Smooth muscle cell (in vitro differentiated cells): ENCODE measurements around the gene VWDE. TPM values are rescaled to one million over a fixed set of nuclear protein-coding genes. Genes with fewer than 3 reads are reported as not detected.

ENCODE experiments used
- DNase-seq: peaks from one replicate; lab custom pipeline; 2025; ENCODE audit not compliant: unreplicated experiment; lab: John Stamatoyannopoulos, UW
- H2AFZ ChIP-seq: fragments of 200-600 bp; sonication (generic); 2 replicates; pipeline ENCODE4 v1.6.0; 2016; ENCODE audit warnings: antibody characterized with exemption, low read depth, mild to moderate bottlenecking
- H3F3A ChIP-seq: fragments of 200-600 bp; sonication (generic); 2 replicates; pipeline ENCODE4 v1.6.0; 2017; ENCODE audit warnings: antibody characterized with exemption, low read depth
- H3K27ac ChIP-seq: fragments of 200-600 bp; sonication (generic); 2 replicates; pipeline ENCODE4 v1.5.1; 2016; ENCODE audit warnings: low read depth, mild to moderate bottlenecking
- H3K27me3 ChIP-seq: fragments of 200-600 bp; sonication (generic); 2 replicates; pipeline ENCODE4 v1.6.1; 2016; ENCODE audit warnings: low read depth, mild to moderate bottlenecking
- H3K36me3 ChIP-seq: fragments of 200-600 bp; sonication (generic); 2 replicates; pipeline ENCODE4 v1.5.1; 2016; ENCODE audit warnings: low read depth
- H3K4me1 ChIP-seq: fragments of 200-600 bp; sonication (generic); 2 replicates; pipeline ENCODE4 v1.5.1; 2016; ENCODE audit warnings: low read depth
- H3K4me2 ChIP-seq: fragments of 200-600 bp; sonication (generic); 2 replicates; pipeline ENCODE4 v1.6.0; 2016; ENCODE audit warnings: mild to moderate bottlenecking
- H3K4me3 ChIP-seq: fragments of 200-600 bp; sonication (generic); 2 replicates; pipeline ENCODE4 v1.5.1; 2016; ENCODE audit warnings: mild to moderate bottlenecking
- H3K79me2 ChIP-seq: fragments of 200-600 bp; sonication (generic); 2 replicates; pipeline ENCODE4 v1.6.0; 2016; ENCODE audit warnings: low read depth, mild to moderate bottlenecking
- H3K9ac ChIP-seq: fragments of 200-600 bp; sonication (generic); 2 replicates; pipeline ENCODE4 v1.6.0; 2016; ENCODE audit warnings: low read depth
- H3K9me3 ChIP-seq: fragments of 200-600 bp; sonication (generic); replicated peaks from 2 replicates; pipeline ENCODE4 v1.5.1; 2016; ENCODE audit warnings: low read depth
- H4K20me1 ChIP-seq: fragments of 200-600 bp; sonication (generic); 2 replicates; pipeline ENCODE4 v1.6.0; 2016; ENCODE audit warnings: low read depth
- WGBS: methylation state at CpG from one replicate; pipeline ENCODE4 v1.1.7; 2016; ENCODE audit warnings: low lambda C conversion rate; 5-methylcytosine and 5-hydroxymethylcytosine counted together
- polyA plus RNA-seq: library from polyadenylated mRNA; unstranded; fragments of >200 nt; fragmentation: Nextera tagmentation; extraction: Ambion mirVana; gene quantifications from 2 replicates; pipeline ENCODE4 v1.2.1, GENCODE V29; 2016
- total RNA-seq: library from RNA; depleted of rRNA; stranded (reverse); fragments of >200 nt; gene quantifications from 2 replicates; pipeline ENCODE4 v1.2.3, GENCODE V29; 2014
- TF ChIP-seq, protein P1 (sequence below): fragments of 200-600 bp; sonication (generic); IDR thresholded peaks from 2 replicates; pipeline ENCODE4 v1.5.1; 2017; ENCODE audit warnings: borderline replicate concordance, mild to moderate bottlenecking, antibody characterized with exemption; ENCODE audit not compliant: insufficient read depth, poor library complexity, severe bottlenecking

VWDE gene
- total and polyA plus RNA-seq, 2 experiments from 2014 or later: 0.49 TPM; not detected in 1

DNA sequence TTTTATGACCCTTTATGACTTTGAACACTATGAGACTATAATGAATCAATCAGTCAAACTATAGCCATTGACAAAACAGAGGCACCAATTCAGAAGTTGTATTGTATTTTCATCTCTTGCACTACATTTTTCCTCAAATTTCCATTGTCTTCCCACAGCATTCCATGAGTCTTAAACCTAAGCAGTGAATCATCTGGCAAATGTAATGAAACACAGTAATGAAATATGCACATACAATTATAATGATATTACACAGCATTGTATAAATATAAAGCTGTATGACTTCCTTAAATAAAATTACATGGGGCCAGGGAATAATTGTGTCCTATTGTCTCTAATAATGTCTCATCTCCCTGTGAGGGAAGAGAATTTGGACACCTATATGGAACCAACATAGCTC is 45.0 kb downstream of the VWDE start:
- Histone ChIP-seq H3K9me3 (no peaks in the 10 kb centered on the region), H3K36me3 (no peaks in the 10 kb centered on the region), H4K20me1 (no peaks in the 10 kb centered on the region), H3K27me3 (no peaks in the 10 kb centered on the region), H2AFZ (no peak overlapping the region), H3K4me1 (no peaks in the 10 kb centered on the region), H3K9ac (no peak overlapping the region), H3F3A (no peaks in the 10 kb centered on the region), H3K4me2 (no peak overlapping the region), H3K27ac (no peak overlapping the region), H3K4me3 (no peak overlapping the region), H3K79me2 (no peaks in the 10 kb centered on the region)
- TF ChIP-seq, protein P1, sequence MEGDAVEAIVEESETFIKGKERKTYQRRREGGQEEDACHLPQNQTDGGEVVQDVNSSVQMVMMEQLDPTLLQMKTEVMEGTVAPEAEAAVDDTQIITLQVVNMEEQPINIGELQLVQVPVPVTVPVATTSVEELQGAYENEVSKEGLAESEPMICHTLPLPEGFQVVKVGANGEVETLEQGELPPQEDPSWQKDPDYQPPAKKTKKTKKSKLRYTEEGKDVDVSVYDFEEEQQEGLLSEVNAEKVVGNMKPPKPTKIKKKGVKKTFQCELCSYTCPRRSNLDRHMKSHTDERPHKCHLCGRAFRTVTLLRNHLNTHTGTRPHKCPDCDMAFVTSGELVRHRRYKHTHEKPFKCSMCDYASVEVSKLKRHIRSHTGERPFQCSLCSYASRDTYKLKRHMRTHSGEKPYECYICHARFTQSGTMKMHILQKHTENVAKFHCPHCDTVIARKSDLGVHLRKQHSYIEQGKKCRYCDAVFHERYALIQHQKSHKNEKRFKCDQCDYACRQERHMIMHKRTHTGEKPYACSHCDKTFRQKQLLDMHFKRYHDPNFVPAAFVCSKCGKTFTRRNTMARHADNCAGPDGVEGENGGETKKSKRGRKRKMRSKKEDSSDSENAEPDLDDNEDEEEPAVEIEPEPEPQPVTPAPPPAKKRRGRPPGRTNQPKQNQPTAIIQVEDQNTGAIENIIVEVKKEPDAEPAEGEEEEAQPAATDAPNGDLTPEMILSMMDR: no peak
- no peak for DNase-seq

GRCh38 chr7:12357508-12357907 is 46.2 kb downstream of the VWDE start:
- H3K27me3 ChIP-seq: no peaks in the 10 kb centered on the region
- H3K4me3 ChIP-seq: no peak overlapping the region
- no peak overlapping the region for H3K4me2 ChIP-seq
- TF ChIP-seq, protein P1: no peak
- DNase-seq: no peak
- H3F3A ChIP-seq: no peaks in the 10 kb centered on the region
- no peaks in the 10 kb centered on the region for H3K9me3 ChIP-seq
- H4K20me1 ChIP-seq: no peaks in the 10 kb centered on the region
- H2AFZ ChIP-seq: no peak overlapping the region
- no peaks in the 10 kb centered on the region for H3K36me3 ChIP-seq
- no peak overlapping the region for H3K9ac ChIP-seq
- no peak overlapping the region for H3K27ac ChIP-seq
- WGBS: 49% methylated on average over 1 of the region's 1 CpG
- H3K79me2 ChIP-seq: no peaks in the 10 kb centered on the region
- no peaks in the 10 kb centered on the region for H3K4me1 ChIP-seq

DNA sequence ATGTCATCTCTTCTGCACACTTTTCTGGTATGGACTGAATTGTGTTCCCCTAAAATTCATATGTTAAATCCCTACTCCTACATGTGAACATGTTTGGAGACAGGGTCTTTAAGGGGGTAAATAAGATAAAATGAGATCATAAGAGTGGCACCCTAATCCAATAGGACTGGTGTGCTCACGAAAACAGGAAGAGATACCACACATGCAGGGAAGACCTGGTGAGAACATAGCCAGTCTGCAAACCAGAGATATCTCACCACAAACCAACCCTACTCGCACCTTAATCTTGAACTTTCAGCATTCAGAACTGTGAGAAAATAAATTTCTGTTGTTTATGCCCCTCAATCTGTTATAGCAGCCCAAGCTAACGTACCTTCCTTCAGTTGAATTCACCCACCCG is 51.8 kb downstream of the VWDE start:
- H3K36me3 ChIP-seq: no peaks in the 10 kb centered on the region
- no peak overlapping the region for H3K9ac ChIP-seq
- H3K27ac ChIP-seq: no peak overlapping the region
- H2AFZ ChIP-seq: no peak overlapping the region
- WGBS: 91% methylated on average over 4 of the region's 4 CpGs
- no peak for DNase-seq
- no peaks in the 10 kb centered on the region for H3K4me1 ChIP-seq
- TF ChIP-seq, protein P1: no peak
- H3K27me3 ChIP-seq: no peaks in the 10 kb centered on the region
- H4K20me1 ChIP-seq: no peaks in the 10 kb centered on the region
- H3K4me3 ChIP-seq: no peak overlapping the region
- H3K79me2 ChIP-seq: no peaks in the 10 kb centered on the region
- no peaks in the 10 kb centered on the region for H3F3A ChIP-seq
- no peaks in the 10 kb centered on the region for H3K9me3 ChIP-seq
- no peak overlapping the region for H3K4me2 ChIP-seq

- no peaks in the 10 kb centered on the region for H3K27me3 ChIP-seq
- no peak overlapping the region for H3K27ac ChIP-seq
- no peak for DNase-seq
- H3K79me2 ChIP-seq: no peaks in the 10 kb centered on the region
- 98% methylated on average over 3 of the region's 3 CpGs for WGBS
- H2AFZ ChIP-seq: no peak overlapping the region
- H3F3A ChIP-seq: no peaks in the 10 kb centered on the region
- no peak overlapping the region for H3K9ac ChIP-seq
- H3K36me3 ChIP-seq: no peaks in the 10 kb centered on the region
- H3K9me3 ChIP-seq: no peaks in the 10 kb centered on the region
- no peak overlapping the region for H3K4me2 ChIP-seq
- TF ChIP-seq, protein P1: no peak
- H3K4me3 ChIP-seq: no peak overlapping the region
- H3K4me1 ChIP-seq: no peaks in the 10 kb centered on the region
- no peaks in the 10 kb centered on the region for H4K20me1 ChIP-seq
Measured at GRCh38 chr7:12350971-12351370, 52.7 kb downstream of the VWDE start.
